ENCODE measurements around the gene ERICH6B.
A peak's percentile ranks its signal among the peaks of the same experiment; 100 is the strongest.

GRCh38 chr13:45511310-45512097 is 104.0 kb downstream of the ERICH6B start:
- peak; percentile 81 to 94 for TF ChIP-seq CTCF (conservative IDR thresholded peaks at IDR 0.05; ENCODE audit: low read depth in 2 of 2)
- TF ChIP-seq REST (IDR thresholded peaks at IDR 0.05; ENCODE audit: unreplicated experiment): no peak
- no peak for TF ChIP-seq NANOG (IDR thresholded peaks at IDR 0.05; ENCODE audit: borderline replicate concordance)
